K562 (cell line): Measurements from ENCODE around the gene HTR2A. TPM values are rescaled to one million over a fixed set of nuclear protein-coding genes. Genes with fewer than 3 reads are reported as not detected.

Experiments used
- ATAC-seq: fragments of 200-7000 bp; cut with Tn5 transposase; 3 replicates; pipeline ENCODE4 v1.9.1; 2020; ENCODE audit warnings: moderate library complexity
- BruUV-seq: library from RNA; stranded (reverse); fragments of 400-500 nt; replicated peaks from 2 replicates; lab custom pipeline; 2021; lab: Mats Ljungman, UMichigan
- CTCF ChIA-PET: fragments of 300-600 bp; formaldehyde crosslinking; extraction: SDS; loops from one replicate; lab custom pipeline; 2021; ENCODE audit warnings: low intra/inter-chr PET ratio; lab: Yijun Ruan, JAX
- POLR2A ChIA-PET: fragments of 300-600, 350-650 bp; sonication (Branson Sonifier 250); formaldehyde crosslinking; extraction: SDS; loops from one replicate; lab custom pipeline; 2021; ENCODE audit warnings: antibody characterized with exemption, inconsistent platforms; lab: Yijun Ruan, JAX
- DNase-seq, 4 experiments: peaks; one replicate each; pipeline versions ENCODE4 v3.0.0 to v3.0.0-alpha.2; 2011 to 2018; ENCODE audit warnings: low spot score in 3 of 4, mixed read lengths in 3 of 4; ENCODE audit errors: extremely low read depth in 1 of 4
- FAIRE-seq: peaks from 2 replicates; lab custom pipeline; 2011; peaks lifted over from hg19 to GRCh38; lab: Jason Lieb, UNC
- H2AFZ ChIP-seq: 2 replicates; pipeline ENCODE4 v1.6.0; 2011; ENCODE audit warnings: low read depth, low read length, control low read depth, inconsistent platforms
- H3K27ac ChIP-seq: fragments of 200-600 bp; 3 replicates; pipeline ENCODE4 v1.8.0; 2011; ENCODE audit warnings: low read depth, mild to moderate bottlenecking, control low read depth, inconsistent platforms, low read length, moderate library complexity, mixed read lengths; ENCODE audit errors: extremely low read depth
- H3K27me3 ChIP-seq, 2 experiments: fragments of 300-600 bp in 1 of 2; 2 replicates in 1 of 2; 3 replicates in 1 of 2; pipeline versions ENCODE4 v1.6.0 to v1.8.0; 2011; ENCODE audit warnings: inconsistent platforms in 2 of 2, low read length in 2 of 2, mild to moderate bottlenecking in 1 of 2, mixed read lengths in 1 of 2, moderate library complexity in 1 of 2; ENCODE audit not compliant: control insufficient read depth in 2 of 2, insufficient read depth in 2 of 2
- H3K36me3 ChIP-seq: fragments of 300-600 bp; 3 replicates; pipeline ENCODE4 v1.8.0; 2011; ENCODE audit warnings: mild to moderate bottlenecking, low read length, inconsistent platforms; ENCODE audit not compliant: control insufficient read depth, insufficient read depth
- H3K4me1 ChIP-seq, 2 experiments: fragments of 200-600 bp in 1 of 2; replicated peaks in 1 of 2; 2 replicates in 1 of 2; 3 replicates in 1 of 2; pipeline versions ENCODE4 v1.5.1 to v1.8.0; 2011; ENCODE audit warnings: inconsistent platforms in 2 of 2, low read length in 2 of 2, mild to moderate bottlenecking in 1 of 2, mixed read lengths in 1 of 2, moderate library complexity in 1 of 2; ENCODE audit not compliant: control insufficient read depth in 2 of 2, insufficient read depth in 2 of 2
- H3K4me2 ChIP-seq: 2 replicates; pipeline ENCODE4 v1.6.1; 2011; ENCODE audit warnings: low read length, control low read depth, inconsistent platforms, mixed read lengths; ENCODE audit not compliant: insufficient read depth
- H3K4me3 ChIP-seq: fragments of 200-600 bp; sonication (generic), shearing (Covaris generic); 2 replicates; pipeline ENCODE4 v1.5.1; 2016; ENCODE audit warnings: control low read depth, inconsistent platforms
- H3K79me2 ChIP-seq: fragments of 200-600 bp; 3 replicates; pipeline ENCODE4 v1.8.0; 2011; ENCODE audit warnings: low read length, inconsistent platforms; ENCODE audit not compliant: control insufficient read depth, insufficient read depth
- H3K9ac ChIP-seq, 2 experiments: 2 replicates each; pipeline versions ENCODE4 v1.6.0 to v1.6.1; 2011; ENCODE audit warnings: low read depth in 2 of 2, low read length in 2 of 2, control low read depth in 1 of 2, inconsistent platforms in 1 of 2, mild to moderate bottlenecking in 1 of 2, mixed read lengths in 1 of 2; ENCODE audit not compliant: insufficient read depth in 1 of 2
- H3K9me1 ChIP-seq: one replicate; pipeline ENCODE4 v1.6.0; 2011; ENCODE audit warnings: inconsistent platforms, mild to moderate bottlenecking, low read length, moderate library complexity; ENCODE audit not compliant: control insufficient read depth, insufficient read depth
- H3K9me3 ChIP-seq: replicated peaks from 2 replicates; pipeline ENCODE4 v1.5.1; 2011; ENCODE audit warnings: low read depth, low read length, inconsistent platforms; ENCODE audit not compliant: control insufficient read depth, insufficient read depth
- H4K20me1 ChIP-seq: replicated peaks from 2 replicates; pipeline ENCODE4 v1.6.1; 2011; ENCODE audit warnings: low read length, inconsistent platforms, mixed read lengths; ENCODE audit not compliant: control insufficient read depth, insufficient read depth
- FOXJ3 ChIP-seq: sonication (generic); formaldehyde crosslinking; IDR thresholded peaks from 2 replicates; pipeline ENCODE4 v1.4.0; 2020; ENCODE audit warnings: mild to moderate bottlenecking, missing genetic modification reagents
- HEY1 ChIP-seq: fragments of 250-450 bp; sonication (Bioruptor Pico); IDR thresholded peaks from 2 replicates; pipeline ENCODE4 v1.5.0; 2020; ENCODE audit warnings: mild to moderate bottlenecking, moderate library complexity, borderline replicate concordance
- NELFE ChIP-seq: IDR thresholded peaks from 2 replicates; pipeline ENCODE4 v1.6.1; 2011; ENCODE audit warnings: mild to moderate bottlenecking; ENCODE audit not compliant: insufficient read depth, insufficient read length
- NFYB ChIP-seq: IDR thresholded peaks from 2 replicates; pipeline ENCODE4 v1.6.1; 2011; ENCODE audit warnings: mild to moderate bottlenecking, moderate library complexity; ENCODE audit not compliant: insufficient read length; ENCODE audit errors: extremely low read depth
- NR4A1 ChIP-seq, 2 experiments: fragments of 250-450 bp in 1 of 2; fragments of 450-650 bp in 1 of 2; sonication (Bioruptor Pico) in 1 of 2; IDR thresholded peaks; 2 replicates each; pipeline versions ENCODE4 v1.4.0 to v1.6.1; 2016 to 2020; ENCODE audit warnings: mild to moderate bottlenecking in 2 of 2, missing compliant biosample characterization in 1 of 2, missing genetic modification characterization in 1 of 2, moderate library complexity in 1 of 2
- SRSF3 ChIP-seq: fragments of 200-400 bp; formaldehyde crosslinking; IDR thresholded peaks from 2 replicates; pipeline ENCODE4 v1.6.1; 2016; ENCODE audit warnings: mild to moderate bottlenecking, low read length, moderate library complexity; ENCODE audit not compliant: insufficient read depth
- TEAD4 ChIP-seq, 2 experiments: sonication (generic) in 1 of 2; formaldehyde crosslinking in 1 of 2; IDR thresholded peaks; 2 replicates each; pipeline versions ENCODE4 v1.6.1 to v1.8.0; 2012 to 2022; ENCODE audit warnings: borderline replicate concordance in 1 of 2, inconsistent platforms in 1 of 2, low read length in 1 of 2, mild to moderate bottlenecking in 1 of 2, missing genetic modification reagents in 1 of 2
- ZFPM2 ChIP-seq: fragments of 250-450 bp; sonication (Bioruptor Pico); IDR thresholded peaks from 2 replicates; pipeline ENCODE4 v1.5.1; 2022; ENCODE audit warnings: mild to moderate bottlenecking
- ZNF77 ChIP-seq: fragments of 250-450 bp; sonication (Bioruptor Pico); IDR thresholded peaks from 2 replicates; pipeline ENCODE4 v1.5.0; 2020
- WGBS: fragments of 100-300 bp; shearing (Covaris generic); methylation state at CpG from one replicate; pipeline ENCODE4 v1.1.6; 2016; ENCODE audit warnings: low coverage, mixed read lengths; ENCODE audit not compliant: insufficient coverage; ENCODE audit errors: missing lambda C conversion rate; 5-methylcytosine and 5-hydroxymethylcytosine counted together
- in situ Hi-C: fragments of 300-500 bp; cut with MboI; formaldehyde crosslinking; loops from 4 replicates; pipeline ENCODE4 v1.15.0; 2018; ENCODE audit warnings: inconsistent platforms, mixed read lengths
- intact Hi-C: fragments of 100-400 bp; cut with micrococcal nuclease; formaldehyde crosslinking; loops from 2 replicates; pipeline ENCODE4 v1.14.2; 2022
- polyA plus RNA-seq, 8 experiments: library from polyadenylated mRNA; depleted of rRNA in 4 of 8; stranded (reverse) in 5 of 8; unstranded in 3 of 8; fragments of >200 nt; fragmentation: Nextera tagmentation in 2 of 8; fragmentation: Illumina TruSeq in 1 of 8; extraction: Ambion mirVana in 2 of 8; extraction: Trizol in 1 of 8; gene quantifications; 2 replicates each; pipeline versions ENCODE4 v1.2.1 to v1.2.3, GENCODE V29; 2011 to 2014; ENCODE audit warnings: inconsistent platforms in 1 of 8, missing spikeins in 1 of 8
- total RNA-seq, 7 experiments: library from RNA; depleted of rRNA in 6 of 7; stranded (reverse); fragments of >200 nt in 6 of 7; fragmentation: Illumina TruSeq in 2 of 7; extraction: Trizol in 2 of 7; gene quantifications; 2 replicates each; pipeline versions ENCODE4 v1.2.1 to v1.2.3, GENCODE V29; 2011 to 2021; ENCODE audit warnings: low replicate concordance in 1 of 7
- TF ChIP-seq, protein P1 (sequence below), 2 experiments: fragments of 450-650 bp in 1 of 2; sonication (generic) in 1 of 2; formaldehyde crosslinking; conservative IDR thresholded peaks; 2 replicates each; pipeline versions ENCODE4 v1.4.0 to v1.8.1; 2020 to 2022; ENCODE audit warnings: mild to moderate bottlenecking in 1 of 2, missing genetic modification reagents in 1 of 2
- TF ChIP-seq, protein P2 (sequence below): fragments of 450-650 bp; IDR thresholded peaks from 2 replicates; pipeline ENCODE4 v1.6.1; 2017; ENCODE audit warnings: antibody characterized with exemption, mild to moderate bottlenecking
- TF ChIP-seq, protein P3 (sequence below): fragments of 250-450 bp; sonication (Bioruptor Pico); IDR thresholded peaks from 2 replicates; pipeline ENCODE4 v1.5.0; 2020; ENCODE audit warnings: mild to moderate bottlenecking
- TF ChIP-seq, protein P4 (sequence below): fragments of 150-350 bp; conservative IDR thresholded peaks from 2 replicates; pipeline ENCODE4 v1.6.1; 2014; ENCODE audit warnings: low read length

Gene HTR2A
- total and polyA plus RNA-seq, 9 of the 15 experiments (the other 6 are each of a cell fraction or from before 2014, with no cell fraction given) = not detected

DNA sequence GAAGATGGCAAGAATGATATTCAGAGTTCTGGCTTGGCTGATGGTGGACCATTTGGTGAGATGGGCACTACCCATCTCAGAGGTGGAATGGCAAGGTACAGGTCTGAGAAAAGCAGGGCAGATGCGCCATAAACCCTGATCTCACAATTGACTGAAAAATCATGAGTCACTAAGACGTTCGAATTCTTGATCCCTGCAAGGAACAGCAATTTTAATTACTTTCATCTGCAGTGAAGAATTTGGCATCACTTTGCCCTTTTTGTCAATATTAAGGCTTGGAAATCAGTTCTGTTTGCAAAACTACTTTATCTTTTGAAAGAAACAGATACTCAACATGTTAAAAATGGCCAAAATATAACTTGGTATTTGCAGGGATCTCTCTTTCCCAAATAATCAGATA is 38.1 kb downstream of the HTR2A start:
- POLR2A ChIA-PET = no interaction called here
- Histone ChIP-seq H2AFZ (no peak overlapping the region), H3K79me2 (no peaks in the 10 kb centered on the region), H3K9me1 (no peaks in the 10 kb centered on the region), H3K9me3 (no peaks in the 10 kb centered on the region), H3K9ac (no peak overlapping the region), H3K4me2 (no peak overlapping the region), H3K4me1 (no peaks in the 10 kb centered on the region), H3K27me3 (no peaks in the 10 kb centered on the region), H4K20me1 (no peaks in the 10 kb centered on the region), H3K4me3 (no peak overlapping the region), H3K36me3 (no peaks in the 10 kb centered on the region), H3K27ac (no peak overlapping the region)
- FAIRE-seq (no peak), DNase-seq (no peak), ATAC-seq (no peak)
- 0% methylated on average over 3 of the region's 3 CpGs for WGBS
- CTCF ChIA-PET = no interaction called here
- BruUV-seq = no TSS peak
- in situ Hi-C loops (no loop called here), intact Hi-C loops (no loop called here)
- TF ChIP-seq TEAD4 (IDR thresholded peaks at IDR 0.05; ENCODE audit: low read length) (no peak), TEAD4 (CRISPR knock-in tag; IDR thresholded peaks at IDR 0.05; ENCODE audit: borderline replicate concordance) (no peak), NR4A1 (CRISPR knock-in tag; IDR thresholded peaks at IDR 0.05) (no peak), NR4A1 (tag; IDR thresholded peaks at IDR 0.05) (no peak), NELFE (no peak), ZNF77 (CRISPR knock-in tag) (no peak), NFYB (no peak), SRSF3 (no peak), FOXJ3 (CRISPR knock-in tag) (no peak), HEY1 (CRISPR knock-in tag) (no peak), ZFPM2 (CRISPR knock-in tag) (no peak)
- TF ChIP-seq, protein P1, sequence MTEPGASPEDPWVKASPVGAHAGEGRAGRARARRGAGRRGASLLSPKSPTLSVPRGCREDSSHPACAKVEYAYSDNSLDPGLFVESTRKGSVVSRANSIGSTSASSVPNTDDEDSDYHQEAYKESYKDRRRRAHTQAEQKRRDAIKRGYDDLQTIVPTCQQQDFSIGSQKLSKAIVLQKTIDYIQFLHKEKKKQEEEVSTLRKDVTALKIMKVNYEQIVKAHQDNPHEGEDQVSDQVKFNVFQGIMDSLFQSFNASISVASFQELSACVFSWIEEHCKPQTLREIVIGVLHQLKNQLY (CRISPR knock-in tag; conservative IDR thresholded peaks at IDR 0.05) = no peak
- TF ChIP-seq, protein P2, sequence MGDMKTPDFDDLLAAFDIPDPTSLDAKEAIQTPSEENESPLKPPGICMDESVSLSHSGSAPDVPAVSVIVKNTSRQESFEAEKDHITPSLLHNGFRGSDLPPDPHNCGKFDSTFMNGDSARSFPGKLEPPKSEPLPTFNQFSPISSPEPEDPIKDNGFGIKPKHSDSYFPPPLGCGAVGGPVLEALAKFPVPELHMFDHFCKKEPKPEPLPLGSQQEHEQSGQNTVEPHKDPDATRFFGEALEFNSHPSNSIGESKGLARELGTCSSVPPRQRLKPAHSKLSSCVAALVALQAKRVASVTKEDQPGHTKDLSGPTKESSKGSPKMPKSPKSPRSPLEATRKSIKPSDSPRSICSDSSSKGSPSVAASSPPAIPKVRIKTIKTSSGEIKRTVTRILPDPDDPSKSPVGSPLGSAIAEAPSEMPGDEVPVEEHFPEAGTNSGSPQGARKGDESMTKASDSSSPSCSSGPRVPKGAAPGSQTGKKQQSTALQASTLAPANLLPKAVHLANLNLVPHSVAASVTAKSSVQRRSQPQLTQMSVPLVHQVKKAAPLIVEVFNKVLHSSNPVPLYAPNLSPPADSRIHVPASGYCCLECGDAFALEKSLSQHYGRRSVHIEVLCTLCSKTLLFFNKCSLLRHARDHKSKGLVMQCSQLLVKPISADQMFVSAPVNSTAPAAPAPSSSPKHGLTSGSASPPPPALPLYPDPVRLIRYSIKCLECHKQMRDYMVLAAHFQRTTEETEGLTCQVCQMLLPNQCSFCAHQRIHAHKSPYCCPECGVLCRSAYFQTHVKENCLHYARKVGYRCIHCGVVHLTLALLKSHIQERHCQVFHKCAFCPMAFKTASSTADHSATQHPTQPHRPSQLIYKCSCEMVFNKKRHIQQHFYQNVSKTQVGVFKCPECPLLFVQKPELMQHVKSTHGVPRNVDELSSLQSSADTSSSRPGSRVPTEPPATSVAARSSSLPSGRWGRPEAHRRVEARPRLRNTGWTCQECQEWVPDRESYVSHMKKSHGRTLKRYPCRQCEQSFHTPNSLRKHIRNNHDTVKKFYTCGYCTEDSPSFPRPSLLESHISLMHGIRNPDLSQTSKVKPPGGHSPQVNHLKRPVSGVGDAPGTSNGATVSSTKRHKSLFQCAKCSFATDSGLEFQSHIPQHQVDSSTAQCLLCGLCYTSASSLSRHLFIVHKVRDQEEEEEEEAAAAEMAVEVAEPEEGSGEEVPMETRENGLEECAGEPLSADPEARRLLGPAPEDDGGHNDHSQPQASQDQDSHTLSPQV = no peak
- TF ChIP-seq, protein P3, sequence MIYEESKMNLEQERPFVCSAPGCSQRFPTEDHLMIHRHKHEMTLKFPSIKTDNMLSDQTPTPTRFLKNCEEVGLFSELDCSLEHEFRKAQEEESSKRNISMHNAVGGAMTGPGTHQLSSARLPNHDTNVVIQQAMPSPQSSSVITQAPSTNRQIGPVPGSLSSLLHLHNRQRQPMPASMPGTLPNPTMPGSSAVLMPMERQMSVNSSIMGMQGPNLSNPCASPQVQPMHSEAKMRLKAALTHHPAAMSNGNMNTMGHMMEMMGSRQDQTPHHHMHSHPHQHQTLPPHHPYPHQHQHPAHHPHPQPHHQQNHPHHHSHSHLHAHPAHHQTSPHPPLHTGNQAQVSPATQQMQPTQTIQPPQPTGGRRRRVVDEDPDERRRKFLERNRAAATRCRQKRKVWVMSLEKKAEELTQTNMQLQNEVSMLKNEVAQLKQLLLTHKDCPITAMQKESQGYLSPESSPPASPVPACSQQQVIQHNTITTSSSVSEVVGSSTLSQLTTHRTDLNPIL = no peak
- TF ChIP-seq, protein P4, sequence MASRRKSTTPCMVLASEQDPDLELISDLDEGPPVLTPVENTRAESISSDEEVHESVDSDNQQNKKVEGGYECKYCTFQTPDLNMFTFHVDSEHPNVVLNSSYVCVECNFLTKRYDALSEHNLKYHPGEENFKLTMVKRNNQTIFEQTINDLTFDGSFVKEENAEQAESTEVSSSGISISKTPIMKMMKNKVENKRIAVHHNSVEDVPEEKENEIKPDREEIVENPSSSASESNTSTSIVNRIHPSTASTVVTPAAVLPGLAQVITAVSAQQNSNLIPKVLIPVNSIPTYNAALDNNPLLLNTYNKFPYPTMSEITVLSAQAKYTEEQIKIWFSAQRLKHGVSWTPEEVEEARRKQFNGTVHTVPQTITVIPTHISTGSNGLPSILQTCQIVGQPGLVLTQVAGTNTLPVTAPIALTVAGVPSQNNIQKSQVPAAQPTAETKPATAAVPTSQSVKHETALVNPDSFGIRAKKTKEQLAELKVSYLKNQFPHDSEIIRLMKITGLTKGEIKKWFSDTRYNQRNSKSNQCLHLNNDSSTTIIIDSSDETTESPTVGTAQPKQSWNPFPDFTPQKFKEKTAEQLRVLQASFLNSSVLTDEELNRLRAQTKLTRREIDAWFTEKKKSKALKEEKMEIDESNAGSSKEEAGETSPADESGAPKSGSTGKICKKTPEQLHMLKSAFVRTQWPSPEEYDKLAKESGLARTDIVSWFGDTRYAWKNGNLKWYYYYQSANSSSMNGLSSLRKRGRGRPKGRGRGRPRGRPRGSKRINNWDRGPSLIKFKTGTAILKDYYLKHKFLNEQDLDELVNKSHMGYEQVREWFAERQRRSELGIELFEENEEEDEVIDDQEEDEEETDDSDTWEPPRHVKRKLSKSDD = no peak
